ENCODE measurements around the gene IFIH1. TPM values are rescaled to one million over a fixed set of nuclear protein-coding genes. Genes with fewer than 3 reads are reported as not detected.

IFIH1 gene
- total RNA-seq, 1 donor from 2014 or later: 2.1 TPM

GRCh38 chr2:162330881-162331280, 12.4 kb upstream of the IFIH1 start:
- TF ChIP-seq, protein P1, sequence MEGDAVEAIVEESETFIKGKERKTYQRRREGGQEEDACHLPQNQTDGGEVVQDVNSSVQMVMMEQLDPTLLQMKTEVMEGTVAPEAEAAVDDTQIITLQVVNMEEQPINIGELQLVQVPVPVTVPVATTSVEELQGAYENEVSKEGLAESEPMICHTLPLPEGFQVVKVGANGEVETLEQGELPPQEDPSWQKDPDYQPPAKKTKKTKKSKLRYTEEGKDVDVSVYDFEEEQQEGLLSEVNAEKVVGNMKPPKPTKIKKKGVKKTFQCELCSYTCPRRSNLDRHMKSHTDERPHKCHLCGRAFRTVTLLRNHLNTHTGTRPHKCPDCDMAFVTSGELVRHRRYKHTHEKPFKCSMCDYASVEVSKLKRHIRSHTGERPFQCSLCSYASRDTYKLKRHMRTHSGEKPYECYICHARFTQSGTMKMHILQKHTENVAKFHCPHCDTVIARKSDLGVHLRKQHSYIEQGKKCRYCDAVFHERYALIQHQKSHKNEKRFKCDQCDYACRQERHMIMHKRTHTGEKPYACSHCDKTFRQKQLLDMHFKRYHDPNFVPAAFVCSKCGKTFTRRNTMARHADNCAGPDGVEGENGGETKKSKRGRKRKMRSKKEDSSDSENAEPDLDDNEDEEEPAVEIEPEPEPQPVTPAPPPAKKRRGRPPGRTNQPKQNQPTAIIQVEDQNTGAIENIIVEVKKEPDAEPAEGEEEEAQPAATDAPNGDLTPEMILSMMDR (IDR thresholded peaks at IDR 0.05): no peak
- Mint-ChIP-seq H3K36me3 (ENCODE audit: low read depth) (no peaks in the 10 kb centered on the region), H3K4me1 (ENCODE audit: low read depth) (no peaks in the 10 kb centered on the region), H3K4me3 (ENCODE audit: unreplicated experiment) (no peak overlapping the region), H3K27ac (ENCODE audit: unreplicated experiment) (no peak overlapping the region), H3K9me3 (ENCODE audit: low read depth) (no peaks in the 10 kb centered on the region), H3K27me3 (ENCODE audit: low read depth) (peaks cover 2% of the 10 kb centered on the region)
- DNase-seq (ENCODE audit: low spot score): no peak

DNA sequence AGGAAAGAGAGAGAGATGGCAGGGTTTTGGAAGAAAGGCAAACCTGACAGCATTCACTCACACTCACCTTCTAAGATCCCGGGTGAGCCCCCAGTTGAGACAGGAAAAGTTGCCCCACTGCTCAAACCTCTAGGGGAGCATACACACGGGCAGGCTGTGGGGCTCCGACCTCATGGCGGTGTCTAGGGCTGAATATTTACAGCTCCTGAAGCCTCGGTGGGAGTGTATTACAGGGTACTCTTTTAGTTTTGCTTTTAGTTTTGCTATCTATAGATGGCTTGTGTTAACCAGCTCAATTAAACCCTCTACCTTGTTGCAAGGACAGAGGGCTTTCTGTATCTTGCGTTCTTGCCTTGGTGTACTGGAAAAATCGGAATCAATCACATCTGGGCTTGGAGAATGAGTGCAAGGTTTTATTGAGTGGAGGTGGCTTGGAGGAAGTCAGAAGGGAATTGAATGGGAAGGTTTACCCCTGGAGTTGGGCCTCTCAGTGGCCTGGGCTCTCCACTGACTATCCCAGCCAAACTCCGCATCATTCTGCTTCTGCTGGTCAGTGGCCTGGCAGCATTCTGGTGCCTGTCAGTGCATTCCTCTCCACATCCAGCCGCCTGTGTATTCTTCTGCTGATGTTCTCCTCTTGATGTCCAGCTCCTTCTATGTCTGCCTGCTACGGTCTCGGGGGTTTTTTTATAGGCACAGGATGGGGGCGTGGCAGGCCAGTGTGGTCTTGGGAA, 10.1 kb upstream of the IFIH1 start:
- Mint-ChIP-seq H3K4me1 (ENCODE audit: low read depth) (no peaks in the 10 kb centered on the region), H3K27me3 (ENCODE audit: low read depth) (peaks cover 2% of the 10 kb centered on the region), H3K9me3 (ENCODE audit: low read depth) (no peaks in the 10 kb centered on the region), H3K36me3 (ENCODE audit: low read depth) (no peaks in the 10 kb centered on the region), H3K4me3 (ENCODE audit: unreplicated experiment) (no peak overlapping the region), H3K27ac (ENCODE audit: unreplicated experiment) (no peak overlapping the region)
- TF ChIP-seq, protein P1 (IDR thresholded peaks at IDR 0.05): no peak
- no peak for DNase-seq (ENCODE audit: low spot score)

GRCh38 chr2:162327806-162328205, 9.3 kb upstream of the IFIH1 start:
- no peaks in the 10 kb centered on the region for H3K9me3 Mint-ChIP-seq (ENCODE audit: low read depth)
- no peak overlapping the region for H3K4me3 Mint-ChIP-seq (ENCODE audit: unreplicated experiment)
- H3K27ac Mint-ChIP-seq (ENCODE audit: unreplicated experiment): no peak overlapping the region
- TF ChIP-seq, protein P1 (IDR thresholded peaks at IDR 0.05): no peak
- DNase-seq (ENCODE audit: low spot score): no peak
- H3K36me3 Mint-ChIP-seq (ENCODE audit: low read depth): no peaks in the 10 kb centered on the region
- peaks cover 2% of the 10 kb centered on the region for H3K27me3 Mint-ChIP-seq (ENCODE audit: low read depth)
- no peaks in the 10 kb centered on the region for H3K4me1 Mint-ChIP-seq (ENCODE audit: low read depth)

- TF ChIP-seq, protein P1 (IDR thresholded peaks at IDR 0.05): peak; percentile 73
- no peak for DNase-seq (ENCODE audit: low spot score)
- no peaks in the 10 kb centered on the region for H3K36me3 Mint-ChIP-seq (ENCODE audit: low read depth)
- H3K27ac Mint-ChIP-seq (ENCODE audit: unreplicated experiment): no peak overlapping the region
- H3K27me3 Mint-ChIP-seq (ENCODE audit: low read depth): peaks cover 2% of the 10 kb centered on the region
- H3K9me3 Mint-ChIP-seq (ENCODE audit: low read depth): no peaks in the 10 kb centered on the region
- no peaks in the 10 kb centered on the region for H3K4me1 Mint-ChIP-seq (ENCODE audit: low read depth)
- no peak overlapping the region for H3K4me3 Mint-ChIP-seq (ENCODE audit: unreplicated experiment)
These were observed 8.8 kb upstream of the IFIH1 start for GRCh38 chr2:162327134-162327769.

DNA sequence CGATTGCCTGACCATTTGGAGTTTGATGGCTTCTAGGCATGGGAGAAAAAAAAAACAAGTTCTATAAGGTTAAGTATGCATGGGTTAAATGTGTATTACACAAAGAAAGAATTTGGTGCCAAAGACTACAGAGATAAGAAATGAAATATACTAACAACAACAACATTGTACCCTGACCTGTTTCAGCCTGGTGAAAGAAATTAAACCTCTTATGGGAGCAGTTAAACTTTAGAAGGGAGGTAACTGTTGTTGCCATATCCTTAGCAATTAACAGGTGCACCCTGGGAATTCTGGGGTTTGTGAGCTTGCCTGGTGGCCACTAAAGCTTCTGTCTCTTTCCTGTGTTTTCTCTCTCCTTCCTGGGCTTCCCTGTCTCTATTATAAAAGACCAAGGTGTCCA, 6.5 kb upstream of the IFIH1 start:
- H3K9me3 Mint-ChIP-seq (ENCODE audit: low read depth): no peaks in the 10 kb centered on the region
- H3K27me3 Mint-ChIP-seq (ENCODE audit: low read depth): peaks cover 2% of the 10 kb centered on the region

More for the DNA sequence above, 6.5 kb upstream of the IFIH1 start:
- Mint-ChIP-seq H3K27ac (ENCODE audit: unreplicated experiment) (no peak overlapping the region), H3K4me3 (ENCODE audit: unreplicated experiment) (no peak overlapping the region), H3K4me1 (ENCODE audit: low read depth) (no peaks in the 10 kb centered on the region), H3K36me3 (ENCODE audit: low read depth) (no peaks in the 10 kb centered on the region)
- DNase-seq (ENCODE audit: low spot score): no peak
- TF ChIP-seq, protein P1 (IDR thresholded peaks at IDR 0.05): no peak

Data from chondrocyte (in vitro differentiated cells).